Epithelial cell of proximal tubule (primary cell): ENCODE measurements around the gene TMEM39B. TPM values are rescaled to one million over a fixed set of nuclear protein-coding genes. Genes with fewer than 3 reads are reported as not detected.
"Not testable (repeated sequence)": the region's sequence is repeated elsewhere in the genome, so short reads cannot be mapped to it uniquely, and the experiment has no call there.

Experiments used
- DNase-seq: peaks from one replicate; pipeline ENCODE4 v3.0.0-alpha.2; 2011; ENCODE audit warnings: low read depth
- H3K4me3 ChIP-seq: 2 replicates; pipeline ENCODE4 v1.5.1; 2011; ENCODE audit warnings: low read depth, mild to moderate bottlenecking, low read length
- CTCF ChIP-seq: conservative IDR thresholded peaks from 2 replicates; pipeline ENCODE4 v1.5.1; 2012; ENCODE audit warnings: low read depth, mild to moderate bottlenecking, low read length
- total RNA-seq: library from RNA; depleted of rRNA; stranded (reverse); fragments of >200 nt; gene quantifications from 2 replicates; pipeline ENCODE4 v1.2.3, GENCODE V29; 2015

Gene TMEM39B
- total RNA-seq, 1 donor from 2014 or later, result 1.2 TPM

- no peak for DNase-seq
- H3K4me3 ChIP-seq, result no peak overlapping the region
- TF ChIP-seq CTCF, result no peak
Measured at GRCh38 chr1:32082022-32082421, 9.3 kb downstream of the TMEM39B start.

- not testable (repeated sequence) for DNase-seq, H3K4me3 ChIP-seq
Measured at GRCh38 chr1:32086381-32086780, 13.6 kb downstream of the TMEM39B start.

GRCh38 chr1:32091176-32091575 lies 18.4 kb downstream of the TMEM39B start:
- no peak for TF ChIP-seq CTCF
- DNase-seq, result no peak
- no peak overlapping the region for H3K4me3 ChIP-seq

- no peak for DNase-seq
- no peak overlapping the region for H3K4me3 ChIP-seq
- no peak for TF ChIP-seq CTCF
Measured at GRCh38 chr1:32091591-32091990, 18.9 kb downstream of the TMEM39B start.

GRCh38 chr1:32094746-32095521 lies 22.2 kb downstream of the TMEM39B start:
- no peak for TF ChIP-seq CTCF
- DNase-seq, result no peak
- no peak overlapping the region for H3K4me3 ChIP-seq

GRCh38 chr1:32099426-32099825 lies 26.7 kb downstream of the TMEM39B start:
- no peak for TF ChIP-seq CTCF
- no peak overlapping the region for H3K4me3 ChIP-seq
- DNase-seq, result no peak

- no peak for DNase-seq
- no peak for TF ChIP-seq CTCF
- no peak overlapping the region for H3K4me3 ChIP-seq
Measured at GRCh38 chr1:32100359-32100758, 27.6 kb downstream of the TMEM39B start.
